HG03135 (cell line): ENCODE measurements around the gene AGAP1.

ENCODE experiments used
- ATAC-seq: cut with Tn5 transposase; IDR thresholded peaks from one replicate; pipeline ENCODE4 v1.9.1; 2021; ENCODE audit warnings: mild to moderate bottlenecking, moderate library complexity; ENCODE audit not compliant: unreplicated experiment

AGAP1 gene

DNA sequence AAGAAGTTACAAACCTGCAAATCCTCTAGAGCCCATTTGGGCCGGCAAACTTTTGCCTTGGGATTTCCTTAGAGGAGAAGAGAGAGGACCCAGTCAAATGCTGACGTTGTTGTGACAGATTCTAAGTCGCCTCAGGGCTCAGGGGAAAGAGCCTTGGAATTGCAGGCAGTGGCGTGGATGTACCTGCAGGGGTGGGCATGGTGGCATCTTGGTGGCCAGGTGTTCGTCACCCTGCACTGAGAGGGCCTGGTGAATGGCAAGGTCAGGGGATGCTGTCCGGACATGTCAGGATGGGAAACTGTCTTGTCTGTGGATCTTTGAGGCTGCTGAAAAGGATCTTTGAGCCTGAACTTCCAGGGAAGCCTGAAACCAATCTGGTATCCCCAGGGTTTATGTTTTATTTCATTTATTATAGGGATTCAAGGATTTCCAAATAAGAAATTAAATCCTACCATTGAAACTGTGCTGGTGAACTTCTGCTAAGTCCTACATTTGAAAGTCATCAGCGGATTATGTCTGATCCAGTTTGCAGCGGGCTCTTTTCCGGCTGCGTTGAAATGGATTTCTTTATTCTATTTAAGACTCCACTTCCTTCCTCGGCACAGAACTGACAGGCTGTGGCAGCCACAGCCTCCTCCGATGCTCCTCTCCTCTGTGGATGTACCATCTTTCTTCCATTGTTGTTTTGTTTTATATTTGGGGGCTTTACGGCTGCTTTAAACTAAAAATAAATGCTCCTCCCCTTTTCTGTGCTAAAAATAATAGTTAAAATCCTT, 207.6 kb downstream of the AGAP1 start:
- ATAC-seq: no peak

DNA sequence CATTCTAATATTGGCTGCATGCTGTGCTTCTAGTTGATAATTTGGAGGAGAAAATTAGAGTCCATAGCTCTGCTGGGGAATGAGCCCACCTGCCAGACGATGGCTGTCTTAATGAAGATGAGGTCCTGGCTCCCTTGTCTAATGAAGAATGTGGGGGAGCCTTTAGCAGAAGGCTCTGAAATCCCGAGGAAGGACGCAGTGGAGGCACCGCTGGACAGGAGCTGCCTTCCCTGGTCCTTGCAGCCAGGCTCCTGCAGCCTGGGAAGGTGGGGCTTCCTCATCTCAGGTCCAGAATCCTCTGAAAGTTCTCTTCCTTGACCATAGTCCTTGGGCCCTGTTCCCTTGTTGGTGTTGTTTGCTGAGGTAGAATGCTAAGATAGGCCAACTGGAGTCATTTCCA, 208.3 kb downstream of the AGAP1 start:
- ATAC-seq: no peak

DNA sequence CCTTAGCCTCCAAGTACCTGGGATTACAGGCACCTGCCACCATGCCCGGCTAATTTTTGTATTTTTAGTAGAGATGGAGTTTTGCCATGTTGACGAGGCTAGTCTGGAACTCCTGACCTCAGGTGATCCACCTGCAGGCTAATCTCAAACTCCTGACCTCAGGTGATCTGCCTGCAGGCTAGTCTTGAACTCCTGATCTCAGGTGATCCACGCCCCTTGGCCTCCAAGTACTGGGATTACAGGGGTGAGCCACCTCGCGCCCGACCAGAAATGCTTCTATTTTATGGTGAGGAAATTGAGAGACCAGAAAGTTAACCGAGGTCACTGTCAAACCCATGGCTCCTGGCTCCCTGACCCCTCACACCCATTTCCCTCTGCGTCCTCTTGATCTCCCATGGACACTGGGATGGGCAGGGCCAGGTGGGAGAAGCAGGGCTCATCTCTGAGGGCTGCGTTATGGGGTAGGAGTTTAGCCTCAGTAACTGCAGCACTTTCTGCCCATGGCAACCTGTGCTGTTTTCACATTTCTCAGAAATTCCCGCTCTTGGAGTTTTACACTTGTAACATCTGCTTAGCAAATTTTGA, 210.0 kb downstream of the AGAP1 start:
- no peak for ATAC-seq

DNA sequence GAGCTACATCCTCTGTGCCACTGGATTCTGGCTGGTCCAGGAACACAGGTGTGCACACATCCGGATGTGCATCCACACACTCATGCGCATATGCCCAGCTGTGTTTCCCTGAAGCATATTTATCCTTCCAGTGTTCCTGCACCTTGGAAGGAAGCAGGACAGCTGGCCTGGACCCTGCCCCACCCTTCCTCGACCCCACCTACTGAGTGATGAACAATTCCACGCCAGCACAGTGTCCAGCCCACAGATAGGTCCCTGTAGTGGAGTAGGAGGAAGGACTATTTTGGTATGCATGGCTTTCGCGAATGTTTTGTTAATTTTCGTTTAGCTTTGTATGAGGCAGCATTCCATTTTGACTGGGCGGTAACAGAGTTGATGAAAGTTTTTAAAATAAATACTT, 211.5 kb downstream of the AGAP1 start:
- no peak for ATAC-seq

DNA sequence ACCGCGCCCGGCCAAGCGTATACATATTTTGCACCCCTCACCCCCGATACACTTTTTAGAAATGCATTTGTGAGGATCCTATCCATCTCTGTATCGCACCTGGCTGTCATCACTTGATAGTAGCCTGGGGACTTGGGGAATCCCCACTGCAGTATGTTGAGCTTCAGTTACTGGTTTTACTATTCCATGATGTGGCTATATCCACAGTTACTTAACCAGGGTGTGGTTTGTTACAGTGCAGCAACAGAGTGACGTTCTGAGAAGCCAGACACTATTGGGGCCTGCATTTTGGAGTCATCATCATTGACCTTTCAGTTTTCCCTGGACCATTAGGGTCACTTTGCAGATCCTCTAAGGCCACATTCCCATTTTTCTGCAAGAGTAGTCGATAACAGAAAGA, 212.7 kb downstream of the AGAP1 start:
- ATAC-seq: no peak

DNA sequence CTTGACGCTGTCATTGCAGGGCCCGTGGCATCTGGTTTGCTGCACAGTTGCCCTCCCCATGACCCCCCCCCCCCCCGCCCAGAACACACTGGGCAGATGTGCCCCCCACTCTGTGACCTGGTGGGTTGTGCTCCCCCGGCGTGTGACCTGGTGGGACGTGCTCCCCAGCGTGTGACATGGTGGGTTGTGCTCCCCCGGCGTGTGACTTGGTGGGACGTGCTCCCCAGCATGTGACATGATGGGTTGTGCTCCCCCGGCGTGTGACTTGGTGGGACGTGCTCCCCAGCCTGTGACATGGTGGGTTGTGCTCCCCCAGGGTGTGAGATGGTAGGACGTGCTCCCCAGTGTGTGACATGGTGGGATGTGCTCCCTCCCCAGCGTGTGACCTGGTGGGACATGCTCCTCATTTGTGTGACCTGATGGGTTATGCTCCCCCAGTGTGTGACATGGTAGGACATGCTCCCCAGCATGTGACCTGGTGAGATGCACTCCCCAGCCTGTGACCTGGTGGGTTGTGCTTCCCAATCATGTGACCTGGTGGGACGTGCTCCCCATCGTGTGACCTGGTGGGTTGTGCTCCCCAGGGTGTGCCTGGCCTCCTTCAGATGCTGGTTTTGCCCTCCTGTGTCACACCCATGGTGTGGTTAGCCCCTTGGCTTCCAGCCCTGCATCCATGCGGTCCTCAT, 213.7 kb downstream of the AGAP1 start:
- ATAC-seq: no peak

DNA sequence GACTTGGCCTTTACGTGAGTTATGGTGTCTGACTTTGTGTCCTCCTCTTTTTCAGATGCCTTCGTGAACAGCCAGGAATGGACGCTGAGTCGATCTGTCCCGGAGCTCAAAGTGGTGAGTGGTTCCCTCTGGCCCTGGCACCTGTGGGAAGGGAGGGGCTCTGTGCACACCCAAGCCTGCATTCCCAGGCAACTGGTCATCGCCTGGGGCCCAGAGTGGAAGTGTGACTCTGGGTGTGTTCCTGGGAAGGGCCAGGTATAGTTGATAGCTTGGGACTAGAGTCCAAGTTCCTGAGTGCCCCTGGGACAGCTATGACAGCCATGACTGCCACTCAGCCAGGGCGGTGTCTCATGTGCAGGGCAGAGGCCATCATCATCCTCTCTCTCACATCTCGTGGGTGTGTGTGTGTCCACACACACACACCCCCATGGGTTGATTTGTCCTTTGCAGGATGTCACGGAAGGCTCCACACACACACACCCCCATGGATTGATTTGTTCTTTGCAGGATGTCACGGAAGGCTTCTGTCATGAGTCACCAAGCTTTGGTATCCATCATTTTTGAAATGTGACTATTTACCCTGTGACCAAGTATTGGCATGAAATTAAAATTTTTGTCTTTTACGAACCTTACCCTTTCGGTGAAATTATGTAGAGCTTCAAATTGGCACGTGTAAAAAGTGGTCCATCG, 215.4 kb downstream of the AGAP1 start:
- ATAC-seq: no peak

DNA sequence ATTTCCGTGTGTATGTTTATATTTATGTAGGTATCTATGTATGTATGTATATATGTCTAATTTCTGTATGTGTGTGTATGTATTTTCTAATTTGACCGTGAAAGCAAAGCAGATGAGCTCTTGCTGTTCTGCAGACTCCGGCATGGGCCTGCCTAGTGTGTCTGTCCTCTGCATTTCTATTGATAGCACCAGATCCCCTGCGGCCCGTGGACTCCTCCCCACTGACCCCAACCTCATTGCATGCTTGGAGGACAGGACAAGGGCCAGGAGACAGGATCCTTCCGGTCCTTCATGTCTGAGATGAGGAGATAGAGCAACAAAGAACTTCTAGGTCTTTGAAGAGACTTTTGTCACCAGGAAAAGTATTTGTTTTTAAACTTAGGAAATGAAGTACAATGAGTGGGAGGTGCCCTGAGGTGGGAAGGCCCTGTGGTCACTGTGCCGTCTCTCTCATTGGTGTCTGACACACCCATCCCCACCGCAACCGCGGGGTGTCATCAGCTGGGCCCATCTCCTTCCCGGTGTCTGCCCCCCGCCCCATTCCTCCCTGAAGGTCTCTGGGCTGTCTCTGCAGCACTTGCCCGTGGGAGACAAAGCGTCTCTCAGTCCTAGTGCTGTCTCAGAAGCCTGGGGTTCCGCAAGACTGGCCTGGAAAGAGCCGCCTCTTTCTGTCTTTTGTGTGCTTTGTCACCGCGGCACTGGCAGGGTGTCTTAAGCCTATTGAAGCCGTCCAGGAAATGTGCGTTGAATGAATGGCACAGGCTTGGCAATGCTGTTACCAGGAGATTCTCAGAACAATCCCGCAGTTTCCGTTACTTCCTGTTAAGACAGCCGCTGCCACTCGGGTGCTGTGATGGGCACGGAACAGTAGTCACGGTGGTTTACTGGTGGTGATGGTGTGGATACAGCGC, 216.4 kb downstream of the AGAP1 start:
- ATAC-seq: no peak

DNA sequence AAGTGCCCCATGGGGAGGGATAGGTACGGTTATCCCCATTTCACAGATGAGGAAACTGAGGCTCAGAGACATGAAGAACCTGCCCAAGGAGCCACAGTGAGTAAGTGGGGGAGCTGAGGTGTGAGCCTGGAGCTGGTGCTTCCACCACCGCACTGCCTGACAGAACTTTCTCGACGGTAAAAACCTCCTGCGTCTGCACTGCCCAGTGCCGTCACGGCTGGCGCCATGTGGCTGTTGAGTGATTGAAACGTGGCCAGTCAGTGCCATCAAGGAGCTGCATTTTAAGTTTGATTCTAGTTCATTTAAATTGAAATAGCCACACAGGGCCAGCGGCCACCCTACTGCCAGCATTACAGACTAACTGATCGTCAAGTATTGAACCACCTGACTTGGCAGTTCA, 217.1 kb downstream of the AGAP1 start:
- ATAC-seq: no peak

DNA sequence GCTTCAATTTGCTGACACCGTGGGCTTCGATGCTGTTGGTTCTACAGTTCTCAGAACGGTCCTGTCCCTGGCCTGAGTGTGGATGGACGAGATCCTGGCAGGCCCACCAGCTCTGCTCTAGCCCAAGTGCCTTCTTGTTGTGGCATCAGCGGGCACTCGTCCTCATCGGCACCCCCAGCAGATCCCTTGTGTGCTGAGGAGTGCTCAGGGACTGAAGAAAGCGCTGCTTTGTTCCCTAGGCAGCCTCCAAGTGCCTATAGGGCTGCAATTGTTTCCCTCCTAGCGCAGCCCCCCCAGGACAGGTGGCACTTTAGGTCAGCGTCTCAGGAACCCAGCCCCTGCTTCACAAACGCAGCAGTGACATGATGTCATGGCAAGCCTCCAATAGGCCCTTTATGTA, 217.7 kb downstream of the AGAP1 start:
- no peak for ATAC-seq

DNA sequence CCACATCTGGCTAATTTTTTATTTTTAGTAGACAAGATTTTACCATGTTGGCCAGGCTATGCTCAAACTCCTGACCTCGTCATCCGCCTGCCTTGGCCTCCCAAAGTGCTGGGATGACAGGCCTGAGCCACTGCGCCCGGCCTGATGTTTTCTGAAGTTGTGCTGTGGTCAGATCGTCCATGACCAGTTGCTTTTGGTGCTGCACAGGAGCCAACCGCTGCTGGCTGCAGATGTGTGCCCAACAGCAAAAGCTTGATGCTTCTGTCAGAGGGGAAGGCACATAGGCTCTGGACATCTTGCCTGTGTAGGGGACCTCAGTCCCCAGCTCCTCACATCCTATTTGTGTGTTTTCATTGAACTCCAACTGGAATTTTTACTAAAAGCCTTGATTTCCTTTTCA, 218.3 kb downstream of the AGAP1 start:
- no peak for ATAC-seq

DNA sequence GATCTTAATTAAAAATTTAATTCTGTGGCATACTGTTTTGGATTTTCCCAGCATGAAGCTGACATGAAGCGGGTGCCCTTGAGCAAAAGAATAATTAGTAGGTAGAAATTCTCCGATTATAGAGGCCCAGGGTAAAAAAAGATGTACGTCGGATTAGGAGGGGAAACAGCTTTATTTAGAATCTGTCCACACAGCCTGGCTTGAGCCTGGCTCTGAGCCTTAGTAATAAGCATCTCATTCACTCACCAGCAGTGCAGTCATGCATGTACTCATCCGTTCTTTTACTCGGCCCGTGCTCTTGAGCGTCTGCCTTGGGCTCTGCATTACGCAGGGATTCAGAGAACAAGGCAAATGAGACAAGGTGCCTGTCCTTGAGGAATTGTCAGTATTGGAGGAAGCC, 219.3 kb downstream of the AGAP1 start:
- ATAC-seq: no peak

DNA sequence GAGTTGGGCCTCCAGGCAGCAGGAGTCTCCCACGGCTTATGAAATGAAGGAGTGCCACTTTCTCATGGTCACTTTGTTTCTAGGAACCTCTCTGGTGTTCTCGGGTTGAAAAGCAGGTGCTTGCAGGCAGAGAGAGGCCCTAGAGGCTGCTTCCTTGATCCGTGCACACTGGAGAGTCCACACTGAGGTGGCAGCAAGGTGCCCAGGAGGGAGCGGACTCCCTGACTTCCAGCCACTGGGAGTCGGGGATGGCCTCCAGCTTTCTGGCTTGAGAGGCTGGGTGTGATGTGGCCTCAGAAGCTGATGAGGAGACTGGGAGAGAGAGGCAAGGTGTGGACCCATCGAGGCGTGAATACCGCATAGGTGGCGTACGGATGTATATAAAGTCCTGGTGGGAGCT, 221.8 kb downstream of the AGAP1 start:
- no peak for ATAC-seq

DNA sequence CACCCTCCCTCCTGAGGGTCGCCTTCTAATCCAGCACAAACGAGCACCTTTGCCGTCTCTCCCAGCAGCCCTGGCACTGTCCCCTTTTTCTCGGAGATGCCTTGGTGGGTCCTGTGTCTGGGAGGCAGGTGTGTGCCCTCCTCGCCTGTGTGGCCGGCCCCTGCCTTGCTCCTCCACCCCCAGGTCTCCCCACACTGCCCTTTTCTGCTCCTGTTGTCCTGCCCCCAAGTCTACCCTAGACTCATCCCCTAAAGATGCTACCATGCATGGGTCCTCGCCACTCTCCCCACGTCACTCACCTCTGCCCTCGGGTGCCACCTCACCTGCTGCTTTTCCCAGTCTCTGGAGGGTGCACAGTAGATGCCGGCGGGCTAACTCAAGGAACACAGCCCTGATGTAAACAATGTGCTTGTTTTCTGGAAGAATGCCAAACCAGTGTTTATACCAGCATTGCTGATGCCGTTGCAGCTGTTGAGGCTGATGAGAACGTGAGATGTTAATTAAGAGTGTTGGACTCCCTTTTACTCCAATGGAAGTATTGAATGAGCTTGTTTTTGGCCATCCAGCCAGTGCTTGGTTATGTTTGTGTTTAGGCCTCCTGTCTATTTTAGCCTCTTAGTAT, 223.1 kb downstream of the AGAP1 start:
- no peak for ATAC-seq

DNA sequence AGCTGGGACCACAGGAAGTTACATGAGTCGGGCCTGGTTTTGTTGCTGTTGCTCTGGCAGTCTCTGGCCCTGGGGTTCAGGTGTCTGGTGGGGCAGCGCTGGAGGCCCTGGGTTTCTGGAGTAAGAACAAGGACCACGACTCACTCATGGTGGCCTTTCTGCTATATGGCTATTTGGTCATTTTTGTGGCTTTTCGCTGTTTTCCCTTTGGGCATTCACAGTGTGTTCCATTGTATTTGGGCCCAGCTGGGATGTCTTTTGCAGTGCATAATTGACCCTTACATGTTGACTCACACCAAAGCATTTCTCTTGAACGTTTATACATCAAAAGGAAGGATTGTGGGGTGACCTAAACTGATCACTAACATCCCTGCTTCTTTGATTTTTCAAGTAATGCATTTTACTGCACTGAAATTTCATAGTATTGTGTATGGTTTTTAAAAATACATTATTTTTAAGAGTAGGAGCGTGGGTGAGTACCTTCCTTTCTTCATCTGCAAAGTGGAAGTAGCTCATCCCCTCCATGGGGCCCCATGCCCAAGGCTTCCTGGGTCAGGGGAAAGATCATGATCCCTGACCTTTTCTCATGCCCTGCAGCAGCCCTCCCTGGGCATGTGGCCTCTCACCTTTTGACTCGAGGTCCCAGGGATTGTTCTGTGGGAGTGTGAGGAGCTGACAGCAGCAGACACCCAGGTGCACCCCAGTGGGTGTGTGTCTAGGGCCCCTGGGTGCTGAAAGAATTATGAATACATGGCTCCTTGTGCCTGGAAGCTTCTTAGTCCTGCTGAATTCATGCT, 225.5 kb downstream of the AGAP1 start:
- ATAC-seq: no peak

DNA sequence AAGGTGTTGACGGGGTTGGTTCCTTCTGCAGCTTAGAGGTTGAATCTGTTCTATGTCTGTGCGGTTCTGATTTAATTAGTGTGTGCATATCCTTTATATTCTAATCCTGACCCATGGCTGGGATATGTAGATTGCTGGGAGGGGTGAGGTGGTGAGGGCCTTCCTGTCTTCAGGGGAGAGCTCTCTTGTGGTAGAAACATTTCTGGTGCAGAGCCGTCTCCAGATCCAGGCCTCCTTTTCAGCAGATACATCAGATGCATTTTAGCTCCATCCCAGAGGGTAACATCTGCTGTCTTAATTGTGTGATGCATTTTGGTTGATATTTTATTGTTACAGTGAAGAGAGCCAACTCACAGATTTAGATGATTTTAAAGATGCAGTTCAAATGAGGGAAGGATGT, 227.8 kb downstream of the AGAP1 start:
- no peak for ATAC-seq

DNA sequence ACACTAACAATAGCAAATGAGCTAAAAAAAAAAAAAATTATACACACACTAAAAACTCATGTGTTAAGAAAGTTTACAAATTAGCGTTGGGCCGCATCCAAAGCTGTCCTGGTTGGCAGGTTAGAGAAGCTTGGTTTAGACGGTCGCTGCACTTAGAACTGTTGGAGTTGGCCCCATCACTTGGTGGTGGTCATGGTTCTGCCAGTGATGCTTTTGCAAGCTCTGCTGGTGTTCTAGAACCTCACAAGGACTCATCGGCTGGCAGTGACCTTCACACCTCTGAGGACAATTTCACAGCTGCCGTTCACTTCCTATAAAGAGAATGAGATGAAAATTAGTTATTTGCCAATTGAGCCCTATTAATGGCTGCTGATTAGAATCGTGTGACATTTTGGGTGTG, 229.0 kb downstream of the AGAP1 start:
- no peak for ATAC-seq

DNA sequence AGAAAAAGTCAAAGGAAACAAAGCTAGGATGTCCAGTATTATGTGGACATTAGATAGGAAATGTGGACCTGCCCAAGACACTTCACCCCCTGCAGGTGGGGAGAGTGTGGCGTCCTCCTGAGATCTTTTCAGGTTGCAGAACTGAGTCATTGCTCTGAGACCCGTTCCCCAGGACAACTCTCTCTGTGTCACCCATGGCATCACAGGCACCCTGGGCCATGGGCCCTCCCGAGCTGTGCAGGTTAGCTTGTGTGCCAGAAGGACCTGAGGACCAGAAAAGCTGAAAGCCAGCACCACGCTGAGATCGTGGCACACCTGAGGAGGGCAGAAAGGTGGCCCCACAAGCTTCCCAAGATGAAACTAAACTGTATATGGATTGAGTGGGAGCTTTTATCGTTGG, 229.5 kb downstream of the AGAP1 start:
- ATAC-seq: no peak

DNA sequence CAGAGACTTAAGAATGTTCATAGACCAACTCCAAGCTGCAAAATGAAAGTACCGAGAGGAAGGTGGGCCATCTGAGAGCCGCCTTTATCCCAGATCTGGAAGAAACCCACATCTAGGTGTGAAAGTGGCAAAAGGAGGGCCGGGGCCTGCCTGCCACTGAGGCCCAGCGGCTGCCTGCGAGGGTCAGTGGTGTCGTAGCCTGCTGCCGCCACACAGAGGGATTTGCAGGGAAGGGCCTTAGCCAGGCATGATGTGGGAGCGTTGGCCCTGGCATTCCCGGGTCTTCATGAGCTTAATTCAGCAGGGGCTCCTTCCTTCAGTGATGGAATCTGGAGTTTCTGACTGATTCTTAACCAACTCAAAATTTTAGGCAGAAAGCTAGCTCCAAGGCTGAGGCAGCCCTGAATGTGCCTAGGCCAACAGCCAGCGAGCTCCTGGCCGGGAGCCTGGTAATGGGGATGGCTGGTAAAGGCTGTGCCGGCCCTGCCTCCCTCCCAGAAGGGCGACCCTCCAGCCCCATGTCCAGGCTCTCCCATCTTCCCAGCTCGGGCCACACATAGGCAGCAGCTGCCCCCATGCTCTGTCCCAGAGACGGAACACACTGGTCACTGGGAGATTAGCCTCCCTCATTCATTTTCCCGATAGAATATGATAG, 230.1 kb downstream of the AGAP1 start:
- no peak for ATAC-seq
